Inflammatory macrophage treated with lipopolysaccharide for 1 hour (primary cell): ENCODE data around the gene FDXR.
"Not testable (repeated sequence)": the region's sequence is repeated elsewhere in the genome, so short reads cannot be mapped to it uniquely, and the experiment has no call there.

Source experiments
- DNase-seq, 2 donors: peaks; one replicate each; pipeline ENCODE4 v3.0.0-alpha.2; 2020 to 2022

Gene FDXR

GRCh38 chr17:74871356-74872076 is 1.3 kb downstream of the FDXR start:
- DNase-seq: no peak

- DNase-seq: no peak
Measured at GRCh38 chr17:74870512-74870911, 2.3 kb downstream of the FDXR start.

- DNase-seq: not testable (repeated sequence)
Measured at GRCh38 chr17:74870028-74870427, 2.8 kb downstream of the FDXR start.

- no peak for DNase-seq
Measured at GRCh38 chr17:74868908-74869255, 3.9 kb downstream of the FDXR start.

- DNase-seq: no peak
Measured at GRCh38 chr17:74868251-74868907, 4.4 kb downstream of the FDXR start.

GRCh38 chr17:74866198-74866835 is 6.5 kb downstream of the FDXR start:
- DNase-seq: no peak

- DNase-seq: no peak
Measured at GRCh38 chr17:74865504-74866197, 7.1 kb downstream of the FDXR start.

- DNase-seq: peak; percentile 65 to 92
Measured at GRCh38 chr17:74864866-74865395, 7.9 kb downstream of the FDXR start.

GRCh38 chr17:74864297-74864865 is 8.4 kb downstream of the FDXR start:
- DNase-seq: no peak

GRCh38 chr17:74863420-74864296 is 9.1 kb downstream of the FDXR start:
- DNase-seq: no peak

- DNase-seq: no peak
Measured at GRCh38 chr17:74862919-74863318, 9.9 kb downstream of the FDXR start.

GRCh38 chr17:74862108-74862901 is 10.5 kb downstream of the FDXR start:
- DNase-seq: peak; percentile 26 to 64

- DNase-seq: no peak
Measured at GRCh38 chr17:74861662-74862107, 11.1 kb downstream of the FDXR start.

GRCh38 chr17:74860872-74861661 is 11.7 kb downstream of the FDXR start:
- no peak for DNase-seq

- DNase-seq: no peak
Measured at GRCh38 chr17:74860229-74860871, 12.4 kb downstream of the FDXR start.

GRCh38 chr17:74859459-74860228 is 13.2 kb downstream of the FDXR start, which contains the start of gene GRIN2C:
Gene GRIN2C (minus strand): TSS chr17:74859885. CDS start chr17:74855092, 4,793 bp downstream.
- DNase-seq: no peak

- DNase-seq: no peak
Measured at GRCh38 chr17:74858672-74859458, 13.9 kb downstream of the FDXR start.

GRCh38 chr17:74857191-74857590 is 15.6 kb downstream of the FDXR start:
- DNase-seq: no peak
